Stomach (tissue), 4 donors: ENCODE measurements around the gene ATRX.
"Not testable (repeated sequence)": the region's sequence is repeated elsewhere in the genome, so short reads cannot be mapped to it uniquely, and the experiment has no call there.

ENCODE experiments used
- CTCF ChIP-seq, 7 experiments: fragments of 450-650 bp in 4 of 7; fragments of 200-600 bp in 3 of 7; sonication (generic) in 3 of 7; IDR thresholded peaks; one replicate each; pipeline ENCODE4 v1.5.1; 2016 to 2019; ENCODE audit warnings: antibody characterized with exemption in 7 of 7, control low read depth in 2 of 7, mild to moderate bottlenecking in 1 of 7
- EP300 ChIP-seq: sonication (generic); formaldehyde crosslinking; IDR thresholded peaks from one replicate; pipeline ENCODE4 v1.6.1; 2017; ENCODE audit warnings: antibody characterized with exemption
- POLR2A ChIP-seq, 4 donors: fragments of 450-650 bp; IDR thresholded peaks; one replicate each; pipeline ENCODE4 v1.6.1; 2016; ENCODE audit warnings: antibody characterized with exemption in 4 of 4, control low read depth in 2 of 4, mild to moderate bottlenecking in 1 of 4, moderate library complexity in 1 of 4

- not testable (repeated sequence) for TF ChIP-seq POLR2A (IDR thresholded peaks at IDR 0.05); CTCF (IDR thresholded peaks at IDR 0.05); EP300
Observed at GRCh38 chrX:77766212-77766611, 19.8 kb downstream of the ATRX start.
